Measurements from ENCODE around the gene RNF145. TPM values are rescaled to one million over a fixed set of nuclear protein-coding genes. Genes with fewer than 3 reads are reported as not detected.

The RNF145 gene
- total and polyA plus RNA-seq, 2 of the 13 experiments (the other 11 are each of a cell fraction or from before 2014, with no cell fraction given) = 24.6 TPM

GRCh38 chr5:159182691-159183090 is 26.7 kb downstream of the RNF145 start (continued):
- TF ChIP-seq TEAD3 (CRISPR knock-in tag; optimal IDR thresholded peaks at IDR 0.05; ENCODE audit: borderline replicate concordance) (peak; percentile 74), BRD4 (CRISPR knock-in tag; IDR thresholded peaks at IDR 0.05) (no peak), ZNF646 (CRISPR knock-in tag; IDR thresholded peaks at IDR 0.05) (no peak), SRF (IDR thresholded peaks at IDR 0.05; ENCODE audit: low read depth, low read length) (peak; percentile 80), ZNF740 (CRISPR knock-in tag; IDR thresholded peaks at IDR 0.05) (no peak), ZSCAN29 (CRISPR knock-in tag; conservative IDR thresholded peaks at IDR 0.05) (no peak), CEBPB (IDR thresholded peaks at IDR 0.05; ENCODE audit: borderline replicate concordance, low read depth, low read length) (peak; percentile 84; the same call in 1 of the 2 replicates), HMGXB3 (CRISPR knock-in tag; IDR thresholded peaks at IDR 0.05; ENCODE audit: borderline replicate concordance) (no peak), ZBTB42 (CRISPR knock-in tag; IDR thresholded peaks at IDR 0.05) (no peak), THYN1 (CRISPR knock-in tag; IDR thresholded peaks at IDR 0.05; ENCODE audit: borderline replicate concordance, low read depth) (no peak), NFE2 (CRISPR knock-in tag; IDR thresholded peaks at IDR 0.05) (no peak), ZMAT5 (CRISPR knock-in tag; IDR thresholded peaks at IDR 0.05; ENCODE audit: borderline replicate concordance, low read depth) (no peak), ZFP36 (IDR thresholded peaks at IDR 0.05; ENCODE audit: borderline replicate concordance, low read depth, low read length, partially characterized antibody) (no peak), NR3C1 (CRISPR knock-in tag; IDR thresholded peaks at IDR 0.05) (no peak), ZKSCAN1 (IDR thresholded peaks at IDR 0.05; ENCODE audit: low read length) (no peak), HNRNPH1 (optimal IDR thresholded peaks at IDR 0.05; ENCODE audit: low read depth, low read length) (no peak), RORA (CRISPR knock-in tag; IDR thresholded peaks at IDR 0.05) (no peak), SUZ12 (IDR thresholded peaks at IDR 0.05; ENCODE audit: low read depth, low read length) (no peak), TRIM22 (IDR thresholded peaks at IDR 0.05) (no peak)

Measured in HepG2 (cell line).